ENCODE data around the gene ADRA2C. TPM values are rescaled to one million over a fixed set of nuclear protein-coding genes. Genes with fewer than 3 reads are reported as not detected.

Gene ADRA2C
- total RNA-seq, 2 donors from 2014 or later, result 0.59 to 28.6 TPM

GRCh38 chr4:3800351-3800750 is 34.2 kb downstream of the ADRA2C start:
- no peaks in the 10 kb centered on the region for H3K9me3 ChIP-seq
- H3K4me3 ChIP-seq, result no peak overlapping the region
- H3K27me3 ChIP-seq (replicated peaks; ENCODE audit: insufficient read depth), result peaks cover 10% of the 10 kb centered on the region
- no peak for DNase-seq (ENCODE audit: low spot score)
- 75% methylated on average over 12 of the region's 12 CpGs for WGBS
- no peak overlapping the region for H3K27ac ChIP-seq
- H3K4me1 ChIP-seq (replicated peaks), result no peaks in the 10 kb centered on the region
- intact Hi-C loops (cut with DNase I), result no loop called here
- H3K36me3 ChIP-seq, result no peaks in the 10 kb centered on the region
- no peak for TF ChIP-seq CTCF (IDR thresholded peaks at IDR 0.05)
- TF ChIP-seq POLR2A (IDR thresholded peaks at IDR 0.05), result no peak
- no peak for TF ChIP-seq POLR2AphosphoS5 (IDR thresholded peaks at IDR 0.05)

- no peak for TF ChIP-seq POLR2A (IDR thresholded peaks at IDR 0.05)
- no peak for TF ChIP-seq CTCF (IDR thresholded peaks at IDR 0.05)
- no peak for TF ChIP-seq POLR2AphosphoS5 (IDR thresholded peaks at IDR 0.05)
- Histone ChIP-seq H3K4me3 (no peak overlapping the region), H3K27me3 (replicated peaks; ENCODE audit: insufficient read depth) (peaks cover 10% of the 10 kb centered on the region), H3K9me3 (no peaks in the 10 kb centered on the region), H3K27ac (no peak overlapping the region), H3K4me1 (replicated peaks) (no peaks in the 10 kb centered on the region), H3K36me3 (no peaks in the 10 kb centered on the region)
- WGBS, result 86% methylated on average over 8 of the region's 8 CpGs
- no peak for DNase-seq (ENCODE audit: low spot score)
- intact Hi-C loops (cut with DNase I), result no loop called here
These were observed 35.3 kb downstream of the ADRA2C start for GRCh38 chr4:3801521-3801920.

GRCh38 chr4:3801931-3802550 is 35.9 kb downstream of the ADRA2C start:
- no peak for TF ChIP-seq POLR2A (IDR thresholded peaks at IDR 0.05)
- no peak for TF ChIP-seq POLR2AphosphoS5 (IDR thresholded peaks at IDR 0.05)
- no peak for TF ChIP-seq CTCF (IDR thresholded peaks at IDR 0.05)
- Histone ChIP-seq H3K36me3 (no peaks in the 10 kb centered on the region), H3K27ac (no peak overlapping the region), H3K9me3 (no peaks in the 10 kb centered on the region), H3K4me3 (no peak overlapping the region), H3K4me1 (replicated peaks) (no peaks in the 10 kb centered on the region), H3K27me3 (replicated peaks; ENCODE audit: insufficient read depth) (peaks cover 10% of the 10 kb centered on the region)
- intact Hi-C loops (cut with DNase I), result no loop called here
- no peak for DNase-seq (ENCODE audit: low spot score)
- WGBS, result 60% methylated on average over 15 of the region's 15 CpGs

- Histone ChIP-seq H3K27me3 (replicated peaks; ENCODE audit: insufficient read depth) (peaks cover 13% of the 10 kb centered on the region), H3K4me1 (replicated peaks) (no peaks in the 10 kb centered on the region), H3K9me3 (no peaks in the 10 kb centered on the region), H3K4me3 (no peak overlapping the region), H3K36me3 (no peaks in the 10 kb centered on the region), H3K27ac (no peak overlapping the region)
- WGBS, result 32% methylated on average over 13 of the region's 13 CpGs
- TF ChIP-seq CTCF (IDR thresholded peaks at IDR 0.05), result no peak
- no peak for TF ChIP-seq POLR2A (IDR thresholded peaks at IDR 0.05)
- no peak for TF ChIP-seq POLR2AphosphoS5 (IDR thresholded peaks at IDR 0.05)
- intact Hi-C loops (cut with DNase I), result no loop called here
- DNase-seq (ENCODE audit: low spot score), result no peak
These were observed 36.6 kb downstream of the ADRA2C start for GRCh38 chr4:3802571-3803474.
